Keratinocyte (primary cell): Measurements from ENCODE around the gene CTTNBP2.

Experiments used
- CTCF ChIP-seq, 3 experiments: IDR thresholded peaks in 1 of 3; conservative IDR thresholded peaks in 1 of 3; optimal IDR thresholded peaks in 1 of 3; 2 replicates in 2 of 3; 3 replicates in 1 of 3; pipeline versions ENCODE3 to v1.5.1; 2011; ENCODE audit warnings: low read length in 3 of 3, mild to moderate bottlenecking in 3 of 3, moderate library complexity in 2 of 3, control low read depth in 1 of 3, inconsistent platforms in 1 of 3; ENCODE audit not compliant: insufficient read depth in 2 of 3; ENCODE audit errors: extremely low read depth in 1 of 3
- EZH2 ChIP-seq: IDR thresholded peaks from one replicate; pipeline ENCODE4 v1.6.1; 2012; ENCODE audit warnings: inconsistent platforms, mild to moderate bottlenecking, low read length, moderate library complexity

- TF ChIP-seq CTCF (optimal IDR thresholded peaks at IDR 0.05 in 1 of 3, IDR thresholded peaks at IDR 0.05 in 1 of 3, conservative IDR thresholded peaks at IDR 0.05 in 1 of 3; ENCODE audit: extremely low read depth in 1 of 3, insufficient read depth in 2 of 3, low read length in 3 of 3) (no peak), EZH2 (no peak)
Measured at GRCh38 chr7:117827862-117828261, 45.4 kb downstream of the CTTNBP2 start.
